ENCODE results near the gene PRKCB.

Gene PRKCB

DNA sequence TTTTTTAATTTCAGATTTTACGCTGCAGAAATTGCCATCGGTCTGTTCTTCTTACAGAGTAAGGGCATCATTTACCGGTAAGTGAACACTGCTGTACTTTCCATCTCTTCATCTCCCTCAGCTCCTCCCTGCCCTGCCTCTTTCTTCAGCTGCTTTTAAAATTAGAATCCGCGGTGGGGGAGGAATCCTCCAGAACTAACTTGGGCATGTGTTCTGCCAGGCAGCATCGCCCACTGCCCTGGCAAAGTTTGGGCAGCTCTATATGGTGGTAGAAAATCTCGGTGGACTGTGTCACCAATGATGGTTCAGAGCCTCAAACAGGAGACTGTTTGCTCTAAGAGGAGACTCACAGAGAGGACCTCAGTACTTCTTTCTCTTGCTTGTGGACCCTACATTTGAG lies 338.7 kb downstream of the PRKCB start:
- TF ChIP-seq, protein P1, sequence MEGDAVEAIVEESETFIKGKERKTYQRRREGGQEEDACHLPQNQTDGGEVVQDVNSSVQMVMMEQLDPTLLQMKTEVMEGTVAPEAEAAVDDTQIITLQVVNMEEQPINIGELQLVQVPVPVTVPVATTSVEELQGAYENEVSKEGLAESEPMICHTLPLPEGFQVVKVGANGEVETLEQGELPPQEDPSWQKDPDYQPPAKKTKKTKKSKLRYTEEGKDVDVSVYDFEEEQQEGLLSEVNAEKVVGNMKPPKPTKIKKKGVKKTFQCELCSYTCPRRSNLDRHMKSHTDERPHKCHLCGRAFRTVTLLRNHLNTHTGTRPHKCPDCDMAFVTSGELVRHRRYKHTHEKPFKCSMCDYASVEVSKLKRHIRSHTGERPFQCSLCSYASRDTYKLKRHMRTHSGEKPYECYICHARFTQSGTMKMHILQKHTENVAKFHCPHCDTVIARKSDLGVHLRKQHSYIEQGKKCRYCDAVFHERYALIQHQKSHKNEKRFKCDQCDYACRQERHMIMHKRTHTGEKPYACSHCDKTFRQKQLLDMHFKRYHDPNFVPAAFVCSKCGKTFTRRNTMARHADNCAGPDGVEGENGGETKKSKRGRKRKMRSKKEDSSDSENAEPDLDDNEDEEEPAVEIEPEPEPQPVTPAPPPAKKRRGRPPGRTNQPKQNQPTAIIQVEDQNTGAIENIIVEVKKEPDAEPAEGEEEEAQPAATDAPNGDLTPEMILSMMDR (IDR thresholded peaks at IDR 0.05; ENCODE audit: low read depth, low read length), result no peak
- no peak for TF ChIP-seq EZH2phosphoT487 (IDR thresholded peaks at IDR 0.05; ENCODE audit: low read depth)
- H3K4me1 ChIP-seq (ENCODE audit: low read length), result no peaks in the 10 kb centered on the region
- H3K79me2 ChIP-seq (ENCODE audit: low read length), result no peaks in the 10 kb centered on the region
- H3K36me3 ChIP-seq (replicated peaks; ENCODE audit: low read depth, low read length), result no peaks in the 10 kb centered on the region
- H4K20me1 ChIP-seq (ENCODE audit: insufficient read depth, low read length), result no peaks in the 10 kb centered on the region
- peaks cover 3% of the 10 kb centered on the region; the same call in 1 of the 2 replicates for H3K27me3 ChIP-seq (ENCODE audit: low read depth, low read length)
- no peak overlapping the region for H3K4me3 ChIP-seq (ENCODE audit: low read length)
- H3K9ac ChIP-seq (ENCODE audit: low read length), result no peak overlapping the region
- no peaks in the 10 kb centered on the region for H3K9me3 ChIP-seq (ENCODE audit: insufficient read depth, low read length)
- no peak overlapping the region for H2AFZ ChIP-seq (ENCODE audit: low read depth, low read length)
- no peak overlapping the region for H3K4me2 ChIP-seq (ENCODE audit: low read length)
- no peak overlapping the region for H3K27ac ChIP-seq (ENCODE audit: low read length)

DNA sequence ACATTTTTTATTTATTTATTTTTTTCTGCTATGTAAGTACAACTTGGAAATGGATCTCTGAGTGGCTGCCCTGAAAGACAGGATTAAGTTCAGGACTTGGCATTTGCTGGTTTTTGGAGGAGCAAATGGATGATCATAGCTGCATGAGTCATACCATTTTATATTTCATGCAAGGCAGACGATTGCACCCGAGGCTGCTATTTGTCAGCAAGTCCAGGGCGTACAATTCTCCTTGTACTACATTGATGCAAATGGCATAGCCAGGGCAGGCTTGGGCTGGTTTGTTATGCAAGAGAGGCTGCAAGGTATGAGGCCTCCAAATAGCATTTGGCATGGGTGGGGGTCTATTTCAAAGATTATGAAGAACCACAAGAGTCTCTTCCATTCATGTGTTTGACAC lies 339.2 kb downstream of the PRKCB start:
- TF ChIP-seq, protein P1 (IDR thresholded peaks at IDR 0.05; ENCODE audit: low read depth, low read length), result no peak
- no peak for TF ChIP-seq EZH2phosphoT487 (IDR thresholded peaks at IDR 0.05; ENCODE audit: low read depth)
- Histone ChIP-seq H3K4me1 (ENCODE audit: low read length) (no peaks in the 10 kb centered on the region), H3K79me2 (ENCODE audit: low read length) (no peaks in the 10 kb centered on the region), H2AFZ (ENCODE audit: low read depth, low read length) (no peak overlapping the region), H4K20me1 (ENCODE audit: insufficient read depth, low read length) (no peaks in the 10 kb centered on the region), H3K4me2 (ENCODE audit: low read length) (no peak overlapping the region), H3K9me3 (ENCODE audit: insufficient read depth, low read length) (no peaks in the 10 kb centered on the region), H3K27ac (ENCODE audit: low read length) (no peak overlapping the region), H3K36me3 (replicated peaks; ENCODE audit: low read depth, low read length) (no peaks in the 10 kb centered on the region), H3K27me3 (ENCODE audit: low read depth, low read length) (peaks cover 3% of the 10 kb centered on the region; the same call in 1 of the 2 replicates), H3K9ac (ENCODE audit: low read length) (no peak overlapping the region), H3K4me3 (ENCODE audit: low read length) (no peak overlapping the region)

DNA sequence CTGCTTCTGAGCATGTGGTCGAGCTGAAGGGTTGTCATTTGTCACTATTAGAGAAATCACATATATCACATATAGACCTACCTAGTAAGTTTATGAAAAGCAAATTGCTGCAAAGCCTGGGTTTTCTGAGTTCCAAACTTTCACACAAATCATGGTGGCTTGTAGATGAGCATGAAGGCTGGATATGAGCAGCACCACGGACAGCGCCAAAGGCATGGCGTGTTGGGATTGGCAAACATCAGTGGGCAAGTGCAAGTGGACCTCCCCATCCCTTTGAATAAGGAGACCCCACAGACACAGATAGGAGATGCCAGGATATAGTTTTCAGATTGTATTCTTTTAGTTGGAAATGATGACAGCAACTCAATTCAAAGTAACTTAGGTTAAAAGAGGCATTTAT lies 342.7 kb downstream of the PRKCB start:
- Histone ChIP-seq H3K79me2 (ENCODE audit: low read length) (no peaks in the 10 kb centered on the region), H3K4me1 (ENCODE audit: low read length) (no peaks in the 10 kb centered on the region), H3K4me2 (ENCODE audit: low read length) (no peak overlapping the region), H3K9me3 (ENCODE audit: insufficient read depth, low read length) (no peaks in the 10 kb centered on the region), H3K27ac (ENCODE audit: low read length) (no peak overlapping the region), H2AFZ (ENCODE audit: low read depth, low read length) (no peak overlapping the region), H3K4me3 (ENCODE audit: low read length) (no peak overlapping the region), H3K27me3 (ENCODE audit: low read depth, low read length) (peaks cover 3% of the 10 kb centered on the region; the same call in 1 of the 2 replicates), H4K20me1 (ENCODE audit: insufficient read depth, low read length) (no peaks in the 10 kb centered on the region), H3K36me3 (replicated peaks; ENCODE audit: low read depth, low read length) (no peaks in the 10 kb centered on the region), H3K9ac (ENCODE audit: low read length) (no peak overlapping the region)
- TF ChIP-seq, protein P1 (IDR thresholded peaks at IDR 0.05; ENCODE audit: low read depth, low read length), result no peak
- TF ChIP-seq EZH2phosphoT487 (IDR thresholded peaks at IDR 0.05; ENCODE audit: low read depth), result no peak

DNA sequence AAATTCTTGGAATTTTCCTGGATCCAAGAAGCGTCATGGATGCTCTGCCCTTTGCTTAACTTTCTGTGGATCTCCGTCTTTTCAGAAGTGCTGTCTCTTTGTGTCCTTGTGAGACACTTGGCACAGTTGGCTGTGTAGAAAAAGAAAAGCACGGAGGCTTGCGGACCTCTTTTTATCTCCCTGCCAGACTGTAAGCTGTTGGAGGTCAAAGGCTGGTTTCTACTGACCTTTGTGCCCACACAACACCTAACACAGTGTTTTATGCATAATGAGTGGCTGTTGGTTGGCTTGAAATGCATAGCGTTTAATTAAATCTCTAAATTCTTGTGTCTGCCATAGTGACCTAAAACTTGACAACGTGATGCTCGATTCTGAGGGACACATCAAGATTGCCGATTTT lies 344.7 kb downstream of the PRKCB start:
- TF ChIP-seq, protein P1 (IDR thresholded peaks at IDR 0.05; ENCODE audit: low read depth, low read length), result no peak
- TF ChIP-seq EZH2phosphoT487 (IDR thresholded peaks at IDR 0.05; ENCODE audit: low read depth), result no peak
- Histone ChIP-seq H4K20me1 (ENCODE audit: insufficient read depth, low read length) (no peaks in the 10 kb centered on the region), H3K4me1 (ENCODE audit: low read length) (no peaks in the 10 kb centered on the region), H3K4me3 (ENCODE audit: low read length) (no peak overlapping the region), H3K9me3 (ENCODE audit: insufficient read depth, low read length) (no peaks in the 10 kb centered on the region), H2AFZ (ENCODE audit: low read depth, low read length) (no peak overlapping the region), H3K79me2 (ENCODE audit: low read length) (no peaks in the 10 kb centered on the region), H3K4me2 (ENCODE audit: low read length) (no peak overlapping the region), H3K9ac (ENCODE audit: low read length) (no peak overlapping the region), H3K27ac (ENCODE audit: low read length) (no peak overlapping the region), H3K27me3 (ENCODE audit: low read depth, low read length) (peaks cover 3% of the 10 kb centered on the region; the same call in 1 of the 2 replicates), H3K36me3 (replicated peaks; ENCODE audit: low read depth, low read length) (no peaks in the 10 kb centered on the region)

All from OCI-LY3 (cell line).